Measurements from ENCODE around the gene KRR1.

KRR1 gene

GRCh38 chr12:75511116-75512048, at the start of gene KRR1:
Gene KRR1 (minus strand): TSS chr12:75511609. CDS start chr12:75511597, 12 bp downstream.
- DNase-seq (ENCODE audit: low read depth in 2 of 2): peak; percentile 70 to 71

GRCh38 chr12:75560167-75560566, 48.8 kb upstream of the KRR1 start:
- no peak for DNase-seq (ENCODE audit: low read depth in 2 of 2)

DNA sequence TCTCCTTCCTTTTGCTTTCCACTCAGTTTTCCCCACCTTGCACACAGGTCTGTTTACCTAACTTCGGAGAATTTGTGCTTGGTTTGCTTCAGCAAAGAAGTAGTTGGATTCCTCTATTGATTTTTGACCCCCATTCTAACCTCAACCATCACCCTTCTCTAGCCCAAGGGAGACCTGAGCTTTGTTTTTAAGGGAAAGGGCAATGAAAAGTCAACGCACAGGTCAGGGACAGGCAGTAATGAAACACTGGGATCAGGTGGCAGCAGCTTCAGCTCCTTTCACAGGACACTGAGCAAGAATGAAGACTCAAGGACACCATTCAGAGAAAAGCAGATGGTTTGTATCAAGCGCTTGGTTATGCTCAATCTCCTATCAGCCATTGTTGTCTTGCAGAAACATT, 46.9 kb upstream of the KRR1 start:
- DNase-seq (ENCODE audit: low read depth in 2 of 2): no peak

DNA sequence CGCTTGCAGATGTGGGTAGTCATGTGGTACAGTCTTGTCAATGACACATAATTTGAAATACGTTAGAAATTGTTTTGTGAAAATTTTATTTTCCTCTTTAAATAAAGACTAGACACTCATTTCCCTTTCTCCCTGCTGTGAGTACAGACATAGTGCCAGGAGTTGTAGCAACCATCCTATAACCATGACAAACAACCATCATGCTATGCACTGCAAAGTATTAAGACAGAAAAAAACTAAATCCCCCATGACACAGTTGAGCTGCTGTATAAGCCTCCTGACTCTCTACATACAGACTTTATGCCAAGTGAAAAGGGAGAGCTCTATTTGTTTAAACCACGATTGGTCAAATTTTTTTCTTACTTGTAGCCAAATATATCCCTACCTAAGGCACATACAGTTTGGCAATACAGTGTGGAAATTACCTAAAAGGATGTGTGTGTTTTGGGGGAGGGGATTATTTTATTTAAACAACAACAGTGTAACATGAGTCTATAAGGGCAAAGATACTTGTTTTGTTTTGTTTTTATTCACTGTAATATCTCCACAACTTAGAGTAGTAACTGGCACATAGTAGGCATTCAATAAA, 45.0 kb upstream of the KRR1 start:
- DNase-seq (ENCODE audit: low read depth in 2 of 2): no peak

GRCh38 chr12:75554556-75554880, 43.1 kb upstream of the KRR1 start:
- DNase-seq (ENCODE audit: low read depth in 2 of 2): no peak

- no peak for DNase-seq (ENCODE audit: low read depth in 2 of 2)
Measured at GRCh38 chr12:75553836-75554555, 42.6 kb upstream of the KRR1 start.

- no peak for DNase-seq (ENCODE audit: low read depth in 2 of 2)
Measured at GRCh38 chr12:75553398-75553797, 42.0 kb upstream of the KRR1 start.

DNA sequence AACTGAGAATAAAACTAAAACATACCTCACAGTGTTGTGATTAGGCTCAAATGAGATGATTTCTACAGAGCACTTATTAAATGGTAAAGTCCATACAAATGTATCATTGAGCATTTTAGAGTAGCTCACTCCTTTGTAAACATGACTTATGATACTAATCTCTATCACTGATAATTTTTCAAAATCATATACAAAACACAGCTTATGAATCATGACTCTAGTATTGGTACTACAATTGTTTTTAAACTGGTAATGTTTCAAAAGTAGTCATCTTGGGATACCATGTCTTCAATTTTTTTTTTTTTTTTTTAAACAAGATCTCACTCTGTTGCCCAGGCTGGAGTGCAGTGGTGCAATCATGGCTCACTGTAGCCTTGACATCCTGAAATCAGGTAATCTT, 40.1 kb upstream of the KRR1 start:
- DNase-seq (ENCODE audit: low read depth in 2 of 2): no peak

DNA sequence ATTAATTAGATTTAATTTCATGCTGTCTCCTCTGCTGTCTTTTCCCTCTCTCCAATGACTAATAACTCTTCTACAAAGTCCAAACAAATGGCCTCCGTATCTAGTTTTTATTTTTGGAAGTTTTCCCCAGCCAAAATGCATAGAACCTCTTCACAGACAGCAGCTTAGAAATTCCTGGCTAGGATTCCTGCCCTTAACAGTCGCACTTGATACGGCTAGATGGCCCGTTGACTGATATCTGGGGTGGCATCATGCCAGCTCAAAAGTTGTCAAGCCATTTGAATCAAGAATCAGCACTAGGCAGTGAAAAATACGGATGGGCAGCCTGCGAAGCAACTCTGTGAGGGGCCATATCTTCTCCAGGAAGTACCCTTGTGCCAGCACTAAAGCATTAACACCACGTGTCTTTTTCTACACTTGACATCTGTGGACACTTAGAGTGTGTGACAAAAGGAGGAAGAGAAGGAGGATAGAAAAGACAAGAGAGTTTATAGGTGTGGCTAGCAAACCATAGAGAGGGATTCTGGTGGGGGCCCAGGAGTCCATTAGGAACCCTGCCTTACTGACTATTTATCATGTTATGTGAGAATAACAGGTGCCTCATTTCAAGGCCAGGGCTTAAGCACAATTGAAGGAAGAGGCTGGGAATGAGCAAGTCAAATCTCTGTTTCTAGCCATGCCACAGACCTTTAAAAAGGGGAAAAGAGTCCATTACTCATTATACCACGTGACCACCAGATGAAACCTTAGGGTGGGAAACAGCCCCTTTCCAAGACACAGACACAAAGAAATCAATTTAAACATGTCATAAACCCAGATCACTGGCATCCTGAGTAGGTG, 39.2 kb upstream of the KRR1 start:
- no peak for DNase-seq (ENCODE audit: low read depth in 2 of 2)

DNA sequence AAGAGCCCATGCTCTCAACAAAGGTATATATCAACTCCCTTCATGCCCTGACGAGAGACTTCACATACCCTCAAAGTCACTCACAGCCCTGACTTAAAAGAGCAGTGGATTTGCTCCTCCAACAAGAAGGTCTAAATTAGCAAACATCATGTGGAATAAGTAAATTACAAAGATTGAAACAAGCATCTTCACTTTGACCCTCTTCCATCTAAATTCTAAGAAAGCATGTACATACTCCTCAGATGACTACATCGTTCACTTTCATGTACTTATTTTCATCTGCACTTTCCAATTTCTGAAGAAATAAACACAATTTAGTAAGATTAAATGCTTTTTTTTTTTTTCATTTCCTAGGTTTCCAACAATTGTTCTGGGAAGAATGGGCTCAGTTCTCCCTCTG, 38.6 kb upstream of the KRR1 start:
- DNase-seq (ENCODE audit: low read depth in 2 of 2): no peak

GRCh38 chr12:75548879-75549278, 37.5 kb upstream of the KRR1 start:
- no peak for DNase-seq (ENCODE audit: low read depth in 2 of 2)

GRCh38 chr12:75545636-75546035, 34.2 kb upstream of the KRR1 start:
- DNase-seq (ENCODE audit: low read depth in 2 of 2): no peak

DNA sequence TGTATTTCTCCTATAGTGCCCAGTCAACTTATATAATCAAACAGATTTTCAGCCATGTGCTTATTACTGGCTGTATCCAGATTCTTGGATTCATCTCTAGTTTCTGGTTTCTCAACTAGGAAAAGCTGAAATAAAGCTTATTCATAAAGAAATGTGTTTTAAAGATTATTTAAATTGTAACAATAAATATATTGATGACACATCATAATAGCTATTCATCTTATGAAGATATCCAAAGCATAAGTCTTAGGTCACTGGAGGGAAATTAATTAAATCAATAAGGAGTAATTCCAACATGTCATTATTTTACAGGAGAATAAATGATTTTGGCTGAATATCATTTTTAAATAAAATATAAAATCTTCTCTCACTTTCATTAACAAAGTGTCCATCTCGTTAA, 32.1 kb upstream of the KRR1 start:
- no peak for DNase-seq (ENCODE audit: low read depth in 2 of 2)

DNA sequence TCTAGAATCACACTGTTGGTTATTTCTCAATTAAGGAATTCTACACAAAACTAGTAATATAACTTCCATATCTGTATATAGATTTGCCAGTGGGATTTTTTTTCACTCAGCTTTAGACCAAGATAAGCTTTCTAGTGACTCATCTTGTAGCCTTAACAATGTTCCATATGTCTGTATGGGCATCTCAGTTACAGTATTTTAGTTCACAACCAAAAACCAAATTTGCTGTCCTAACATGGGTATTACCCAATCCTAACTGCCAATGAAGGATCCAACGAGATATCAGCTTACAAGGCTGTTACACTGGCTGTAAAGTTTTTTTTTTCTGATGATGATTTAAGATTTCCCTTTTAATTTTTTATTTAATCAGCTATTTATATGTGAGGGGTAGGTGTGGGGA, 31.5 kb upstream of the KRR1 start:
- no peak for DNase-seq (ENCODE audit: low read depth in 2 of 2)

DNA sequence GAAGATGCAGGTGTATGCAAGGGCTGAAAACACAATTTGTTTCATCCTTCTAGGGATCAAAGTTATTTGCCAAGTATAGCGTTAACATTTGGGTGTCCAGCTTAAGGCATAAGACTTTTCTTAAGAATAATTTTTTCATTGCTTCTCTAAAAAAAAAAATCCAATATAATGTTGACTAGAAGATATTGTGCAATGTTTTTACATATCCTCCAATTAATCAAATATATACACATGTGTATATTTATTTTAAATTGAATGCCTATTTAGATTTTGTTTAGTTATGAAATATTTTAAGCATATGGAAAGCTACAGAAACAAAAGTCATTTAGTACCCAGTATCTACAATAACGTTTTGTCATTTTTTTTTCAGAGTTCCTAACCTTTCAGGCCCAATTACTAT, 28.5 kb upstream of the KRR1 start:
- no peak for DNase-seq (ENCODE audit: low read depth in 2 of 2)

GRCh38 chr12:75533239-75533638, 21.8 kb upstream of the KRR1 start:
- DNase-seq (ENCODE audit: low read depth in 2 of 2): no peak

DNA sequence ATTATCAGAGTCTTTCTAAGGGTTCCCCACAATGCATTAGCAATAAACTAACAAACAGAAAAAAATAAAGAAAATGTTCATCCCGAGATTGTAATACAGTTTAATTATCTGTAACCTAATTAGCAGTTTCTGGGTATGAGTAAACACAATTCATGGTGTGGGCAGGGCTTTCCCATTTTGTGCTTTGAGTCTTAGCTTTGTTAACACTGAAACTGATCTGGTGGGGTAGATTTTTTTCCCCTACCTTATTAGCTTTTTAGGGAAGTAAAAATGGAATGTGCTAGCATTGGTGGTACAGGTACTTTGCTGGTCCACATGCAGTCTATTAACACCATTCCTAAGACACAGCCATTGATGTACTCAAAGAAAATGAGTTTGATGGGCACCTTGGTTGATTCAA, 18.4 kb upstream of the KRR1 start:
- no peak for DNase-seq (ENCODE audit: low read depth in 2 of 2)

GRCh38 chr12:75529316-75529715, 17.9 kb upstream of the KRR1 start:
- DNase-seq (ENCODE audit: low read depth in 2 of 2): no peak

DNA sequence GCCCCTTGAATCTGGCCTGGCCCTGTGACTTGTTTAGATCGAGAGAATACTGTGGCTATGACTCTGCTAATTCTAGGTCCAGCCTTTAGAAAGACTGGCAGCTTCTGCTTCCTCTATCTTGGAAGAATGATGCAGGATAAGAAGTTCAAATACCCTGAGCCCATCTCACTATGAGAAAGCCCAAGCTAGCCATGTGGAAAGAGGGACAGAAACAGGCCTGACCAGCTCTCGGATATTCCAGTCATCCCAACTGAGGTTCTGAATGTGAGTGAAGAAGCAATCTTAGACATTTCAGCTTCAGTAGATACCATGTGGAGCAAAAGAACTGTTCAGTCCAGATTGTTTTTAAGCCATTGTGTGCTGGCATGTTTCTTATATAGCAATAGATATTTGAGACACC, 17.3 kb upstream of the KRR1 start:
- no peak for DNase-seq (ENCODE audit: low read depth in 2 of 2)

DNA sequence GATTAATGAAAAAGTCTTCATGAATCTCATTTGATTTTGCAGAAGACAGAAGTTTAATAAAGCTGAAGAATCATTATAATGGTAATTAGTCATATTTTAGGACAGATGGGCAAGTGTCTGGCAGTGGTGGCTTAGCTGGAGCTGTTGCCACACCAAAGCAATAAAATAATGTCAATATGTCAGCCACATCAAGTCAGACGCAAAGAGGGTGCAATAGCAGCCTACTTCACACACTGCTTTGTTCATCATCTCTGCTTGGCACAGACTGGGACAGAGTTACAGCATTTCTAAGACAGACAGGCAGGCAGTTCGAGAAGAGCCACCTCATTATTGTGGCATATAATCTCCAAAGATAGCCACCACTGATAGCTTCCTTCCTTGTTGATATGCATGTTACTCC, 16.9 kb upstream of the KRR1 start:
- no peak for DNase-seq (ENCODE audit: low read depth in 2 of 2)

DNA sequence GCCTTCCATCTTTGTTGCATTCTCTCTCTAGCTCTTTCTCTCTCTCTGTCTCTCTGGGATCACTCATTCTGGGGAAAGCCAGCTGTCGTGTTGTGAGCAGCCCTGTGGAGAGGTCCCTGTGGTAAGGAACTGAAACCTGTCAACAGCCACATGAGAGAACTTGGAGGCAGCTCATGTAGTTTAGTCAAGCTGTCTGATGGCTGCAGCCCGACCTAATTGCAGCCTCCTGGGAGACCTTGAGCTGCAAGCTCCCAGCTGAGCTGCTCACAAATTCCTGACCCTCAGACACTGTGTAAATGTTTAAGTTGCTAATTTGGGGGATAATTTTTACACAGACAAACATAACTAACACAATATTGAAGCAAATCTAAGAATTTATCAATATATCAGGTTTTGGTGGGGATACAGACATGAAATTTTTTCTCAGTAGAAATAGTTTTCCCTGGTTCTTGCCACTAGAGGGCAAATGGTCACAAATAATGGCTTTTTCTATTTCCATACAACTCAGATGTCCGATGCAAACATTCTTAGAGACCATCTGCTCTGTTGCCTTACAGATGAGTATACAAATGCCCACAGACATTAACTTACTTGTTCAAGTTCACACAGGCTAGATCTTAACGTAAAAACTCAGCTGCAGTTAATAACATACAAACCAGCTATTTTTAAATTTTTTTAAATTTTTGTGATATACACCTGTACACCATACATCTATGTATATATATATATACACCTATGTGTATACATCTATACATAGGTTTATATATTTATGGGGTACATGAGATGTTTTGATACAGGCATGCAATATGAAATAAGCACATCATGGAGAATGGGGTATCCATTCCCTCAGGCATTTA, 15.5 kb upstream of the KRR1 start:
- DNase-seq (ENCODE audit: low read depth in 2 of 2): no peak

Data from stimulated activated CD8-positive, alpha-beta memory T cell treated with anti-CD3 and anti-CD28 coated beads, Interleukin-7, amount 100 ng/mL, for 1 hour (primary cell).